Psoas muscle (tissue), 8 donors: Measurements from ENCODE around the gene DZIP1L. TPM values are rescaled to one million over a fixed set of nuclear protein-coding genes. Genes with fewer than 3 reads are reported as not detected.

ENCODE experiments used
- ATAC-seq, 4 donors: fragments of 200-7000 bp; cut with Tn5 transposase; one replicate each; pipeline ENCODE4 v1.9.1; 2020; ENCODE audit warnings: moderate library complexity in 3 of 4, mild to moderate bottlenecking in 2 of 4
- DNase-seq, 2 donors: peaks; one replicate each; pipeline ENCODE4 v3.0.0-alpha.2; 2020
- H3K27ac ChIP-seq: fragments of 200-600 bp; one replicate; pipeline ENCODE4 v1.8.0; 2022
- H3K27me3 ChIP-seq, 3 donors: fragments of 200-600 bp in 1 of 3; one replicate each; pipeline versions ENCODE4 v1.6.1 to v1.8.0; 2013 to 2022; ENCODE audit warnings: low read length in 2 of 3, mild to moderate bottlenecking in 2 of 3, moderate library complexity in 1 of 3; ENCODE audit not compliant: insufficient read depth in 3 of 3
- H3K36me3 ChIP-seq, 2 donors: fragments of 200-600 bp in 1 of 2; one replicate each; pipeline versions ENCODE4 v1.6.1 to v1.8.0; 2013 to 2022; ENCODE audit warnings: low read depth in 1 of 2, mild to moderate bottlenecking in 1 of 2, moderate library complexity in 1 of 2; ENCODE audit not compliant: insufficient read depth in 1 of 2
- H3K4me1 ChIP-seq: fragments of 200-600 bp; one replicate; pipeline ENCODE4 v1.8.0; 2022
- H3K4me3 ChIP-seq: fragments of 200-600 bp; one replicate; pipeline ENCODE4 v1.8.0; 2022; ENCODE audit warnings: mild to moderate bottlenecking
- H3K9me3 ChIP-seq: fragments of 200-600 bp; one replicate; pipeline ENCODE4 v1.8.0; 2022
- CTCF ChIP-seq: fragments of 200-600 bp; IDR thresholded peaks from one replicate; pipeline ENCODE4 v1.8.0; 2022; ENCODE audit warnings: antibody characterized with exemption
- WGBS, 3 donors: extraction: QIAGEN DNeasy Blood & Tissue Kit; methylation state at CpG; one replicate each; pipeline versions ENCODE4 v1.1.6 to v1.1.7; 2013; 5-methylcytosine and 5-hydroxymethylcytosine counted together
- intact Hi-C, 2 donors: fragments of 100-400 bp; cut with DNase I; formaldehyde crosslinking; loops; one replicate each; pipeline versions ENCODE4 v1.11.0 to v1.14.2; 2022
- polyA plus RNA-seq, 3 donors: library from polyadenylated mRNA; stranded (reverse); fragments of 200-250 nt; gene quantifications; one replicate each; pipeline ENCODE4 v1.2.3, GENCODE V29; 2013
- total RNA-seq, 4 donors: library from RNA; stranded (reverse); fragmentation: NEBNext Ultra II Directional in 2 of 4; extraction: Animal tissue kit (Norgen Biotek cat#: 25700) in 2 of 4; gene quantifications; one replicate each; pipeline versions ENCODE4 v1.2.1 to v1.2.4, GENCODE V29; 2021 to 2023
- donor health status: healthy with polysubstance abuse.
- donor health status: DM: no; HTN: no; CAD: no; lungs with moderate emphysema.
- donor health status: Bipolar disorder and iron deficiency.
- donor health status: healthy.
- donor health status: DM: yes; HTN: yes; CAD: no.
- donor health status: DM: no; HTN: no; CAD: no.
- donor health status: DM: no; HTN: no; CAD: no.
- donor health status: DM: yes; HTN: yes; CAD: no.

The DZIP1L gene
- total and polyA plus RNA-seq, 7 donors, result 0.22 to 3.0 (median 1.0) TPM

DNA sequence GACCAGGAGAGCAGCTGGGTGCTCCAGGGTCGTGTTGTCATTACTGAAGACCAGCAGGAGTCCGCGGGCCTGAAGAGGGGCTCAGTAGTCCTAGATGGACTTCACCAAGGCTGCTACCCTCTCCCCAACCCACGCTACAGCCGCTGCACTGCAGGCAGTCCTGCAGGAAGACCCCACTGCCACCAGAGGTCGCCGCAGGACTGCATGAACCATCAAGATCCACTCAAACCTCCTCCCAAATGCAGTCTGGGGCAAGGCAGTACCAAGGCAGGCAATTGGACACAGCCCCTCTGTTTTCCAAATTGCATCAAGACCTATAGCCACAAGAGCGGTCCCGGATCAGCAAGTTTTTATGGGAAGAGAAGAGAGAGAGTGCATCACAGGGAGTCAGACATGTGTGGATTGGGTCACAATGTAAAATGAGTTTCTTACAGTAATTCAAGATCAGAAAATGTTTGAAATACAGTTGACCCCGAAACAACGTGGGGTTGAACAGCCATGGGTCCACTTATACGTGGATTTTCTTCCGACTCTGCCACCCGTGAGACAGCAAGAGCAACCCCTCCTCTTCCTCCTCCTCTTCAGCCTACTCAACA is 46.7 kb downstream of the DZIP1L start:
- peaks cover 0 to 31% of the 10 kb centered on the region in 2 donors for H3K36me3 ChIP-seq

GRCh38 chr3:138068046-138068445 is 47.4 kb downstream of the DZIP1L start:
- 78 to 85% (median 79%) methylated on average over 8 of the region's 8 CpGs for WGBS, 3 donors
- Histone ChIP-seq H3K9me3 (no peaks in the 10 kb centered on the region), H3K4me3 (no peak overlapping the region), H3K27me3 (no peaks in the 10 kb centered on the region), H3K27ac (no peak overlapping the region), H3K4me1 (no peaks in the 10 kb centered on the region), H3K36me3 (peaks cover 0 to 31% of the 10 kb centered on the region in 2 donors)
- DNase-seq, result no peak
- no peak for TF ChIP-seq CTCF
- intact Hi-C loops, result loop anchor here in 1 of 2 donors (10.0 kb wide), 1 partner anchor 357 kb away; no protein-coding TSS in a partner anchor
- ATAC-seq, result peak in 1 of 4 donors; percentile 6

More for the DNA sequence above, 46.7 kb downstream of the DZIP1L start:
- intact Hi-C loops, result loop anchor here (1.0 to 10.0 kb wide), 2 partner anchors 49 to 356 kb away; no protein-coding TSS in a partner anchor
- DNase-seq, result peak; percentile 80 to 88
- H3K4me1 ChIP-seq, result no peaks in the 10 kb centered on the region
- peak; percentile 97 for TF ChIP-seq CTCF
- no peak overlapping the region for H3K4me3 ChIP-seq
- H3K27ac ChIP-seq, result no peak overlapping the region
- H3K27me3 ChIP-seq, result no peaks in the 10 kb centered on the region
- 26 to 30% (median 29%) methylated on average over 14 of the region's 14 CpGs for WGBS, 3 donors
- no peaks in the 10 kb centered on the region for H3K9me3 ChIP-seq
- peak; percentile 91 to 98 (median 93) for ATAC-seq

DNA sequence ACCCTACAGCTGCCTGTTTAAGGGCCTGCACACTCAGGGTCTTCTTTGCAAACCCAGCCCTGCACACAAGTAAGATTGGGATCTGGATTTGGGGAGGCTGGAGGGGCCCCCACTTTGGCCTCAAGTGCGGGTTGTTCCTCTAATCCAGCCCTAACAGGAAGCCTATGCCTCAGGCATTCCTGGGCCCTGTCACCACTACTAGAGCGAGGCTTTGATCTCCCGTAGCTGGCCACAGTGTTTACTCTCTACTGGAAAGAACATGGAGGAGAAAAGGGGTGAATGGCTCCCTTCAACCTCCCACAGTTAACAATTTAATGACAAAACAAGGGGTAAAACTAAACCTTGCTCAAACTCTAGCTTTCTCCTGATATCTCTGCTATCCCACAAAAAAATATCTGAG is 48.4 kb downstream of the DZIP1L start:
- WGBS, 3 donors, result 96 to 98% (median 96%) methylated on average over 3 of the region's 3 CpGs
- ATAC-seq (no peak), DNase-seq (no peak)
- no peak for TF ChIP-seq CTCF
- no peak overlapping the region for H3K27ac ChIP-seq
- peaks cover 0 to 36% of the 10 kb centered on the region in 2 donors for H3K36me3 ChIP-seq
- H3K9me3 ChIP-seq, result no peaks in the 10 kb centered on the region
- H3K4me3 ChIP-seq, result no peak overlapping the region
- no peaks in the 10 kb centered on the region for H3K4me1 ChIP-seq
- H3K27me3 ChIP-seq, result no peaks in the 10 kb centered on the region
- intact Hi-C loops, result loop anchor here in 1 of 2 donors (1.0 to 10.0 kb wide), 2 partner anchors 51 to 358 kb away; no protein-coding TSS in a partner anchor

GRCh38 chr3:138066383-138066782 is 49.0 kb downstream of the DZIP1L start:
- ATAC-seq, result no peak
- Histone ChIP-seq H3K4me1 (no peaks in the 10 kb centered on the region), H3K4me3 (no peak overlapping the region), H3K9me3 (no peaks in the 10 kb centered on the region), H3K27ac (no peak overlapping the region), H3K36me3 (peaks cover 0 to 36% of the 10 kb centered on the region in 2 donors), H3K27me3 (no peaks in the 10 kb centered on the region)
- WGBS, 3 donors, result 92 to 98% (median 94%) methylated on average over 8 of the region's 8 CpGs
- no peak for DNase-seq
- intact Hi-C loops, result loop anchor here in 1 of 2 donors (1.0 to 10.0 kb wide), 2 partner anchors 52 to 358 kb away; no protein-coding TSS in a partner anchor
- TF ChIP-seq CTCF, result no peak
